Activated T-cell treated with anti-CD3 and anti-CD28 coated beads, Interleukin-2, amount 50 U/mL, for 24 hours (primary cell): Measurements from ENCODE around the gene FAM120A.

Experiments used
- DNase-seq: peaks from one replicate; pipeline ENCODE4 v3.0.0-alpha.2; 2020
- H3K27ac Mint-ChIP-seq: 2 replicates; pipeline ENCODE4 v1.8.0; 2020; ENCODE audit warnings: mild to moderate bottlenecking, mixed read lengths
- H3K27me3 Mint-ChIP-seq: 2 replicates; pipeline ENCODE4 v1.8.0; 2020; ENCODE audit warnings: mixed read lengths
- H3K36me3 Mint-ChIP-seq: 2 replicates; pipeline ENCODE4 v1.8.0; 2020; ENCODE audit warnings: low read depth, mixed read lengths
- H3K4me1 Mint-ChIP-seq: 2 replicates; pipeline ENCODE4 v1.8.0; 2020; ENCODE audit warnings: low read depth, mixed read lengths
- H3K4me3 Mint-ChIP-seq: 2 replicates; pipeline ENCODE4 v1.8.0; 2020; ENCODE audit warnings: mild to moderate bottlenecking, moderate library complexity, mixed read lengths
- H3K9me3 Mint-ChIP-seq: 2 replicates; pipeline ENCODE4 v1.8.0; 2020; ENCODE audit warnings: mixed read lengths

Gene FAM120A

GRCh38 chr9:93471124-93471523 lies 19.6 kb downstream of the FAM120A start:
- Mint-ChIP-seq H3K4me3 (no peak overlapping the region), H3K9me3 (no peaks in the 10 kb centered on the region), H3K36me3 (peaks cover 60% of the 10 kb centered on the region), H3K4me1 (peaks cover 66% of the 10 kb centered on the region), H3K27me3 (no peaks in the 10 kb centered on the region), H3K27ac (no peak overlapping the region)
- no peak for DNase-seq

GRCh38 chr9:93473411-93473810 lies 21.9 kb downstream of the FAM120A start:
- Mint-ChIP-seq H3K27ac (no peak overlapping the region), H3K9me3 (no peaks in the 10 kb centered on the region), H3K4me1 (peaks cover 60% of the 10 kb centered on the region), H3K36me3 (peaks cover 77% of the 10 kb centered on the region), H3K27me3 (no peaks in the 10 kb centered on the region), H3K4me3 (no peak overlapping the region)
- DNase-seq, result no peak

GRCh38 chr9:93475108-93475507 lies 23.6 kb downstream of the FAM120A start:
- Mint-ChIP-seq H3K4me1 (peaks cover 51% of the 10 kb centered on the region), H3K36me3 (peaks cover 89% of the 10 kb centered on the region), H3K27me3 (no peaks in the 10 kb centered on the region), H3K4me3 (no peak overlapping the region), H3K9me3 (no peaks in the 10 kb centered on the region), H3K27ac (peak overlapping the region; percentile 47)
- DNase-seq, result no peak

DNA sequence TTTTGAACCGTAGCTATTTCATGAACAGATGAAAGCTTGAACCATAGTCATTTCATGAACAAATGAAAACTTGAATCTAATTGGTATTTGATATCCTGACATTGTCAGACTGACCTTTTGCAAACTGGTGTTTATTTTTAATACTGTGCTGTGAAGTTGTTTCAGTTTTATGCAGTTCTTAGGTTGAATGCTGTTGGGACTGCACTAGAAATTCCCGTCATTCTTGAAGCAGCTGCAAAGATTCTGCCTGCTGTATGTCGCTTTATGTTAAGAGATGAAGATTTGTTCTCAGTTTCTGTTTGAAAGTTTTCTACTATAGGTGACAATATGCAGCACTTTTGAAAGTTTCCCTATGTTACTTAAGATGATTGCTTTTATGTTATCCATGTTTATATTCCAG lies 24.4 kb downstream of the FAM120A start:
- Mint-ChIP-seq H3K4me3 (no peak overlapping the region), H3K36me3 (peaks cover 89% of the 10 kb centered on the region), H3K9me3 (no peaks in the 10 kb centered on the region), H3K4me1 (peaks cover 48% of the 10 kb centered on the region), H3K27me3 (no peaks in the 10 kb centered on the region), H3K27ac (peak overlapping the region; percentile 22)
- no peak for DNase-seq

DNA sequence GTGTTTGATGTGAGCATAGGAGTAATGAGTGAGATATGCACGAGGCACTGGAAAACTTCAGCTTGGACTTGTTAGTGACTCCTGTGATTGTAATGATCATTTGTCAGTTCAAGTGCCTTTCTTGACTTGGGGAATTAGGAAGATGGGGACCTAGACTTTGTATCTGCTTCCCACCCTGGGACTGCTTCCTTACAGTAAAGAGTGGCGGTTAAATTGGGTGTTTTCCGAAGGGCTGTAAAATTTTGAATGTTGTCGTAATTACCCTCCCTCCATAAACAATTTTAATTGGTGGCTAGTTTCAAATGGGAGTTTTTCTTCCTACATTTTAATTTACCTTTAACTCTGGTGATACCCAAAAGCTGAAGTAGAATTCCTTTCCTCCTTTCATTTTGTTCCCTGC lies 25.4 kb downstream of the FAM120A start:
- no peak for DNase-seq
- Mint-ChIP-seq H3K27me3 (no peaks in the 10 kb centered on the region), H3K4me1 (peaks cover 51% of the 10 kb centered on the region), H3K4me3 (no peak overlapping the region), H3K36me3 (peaks cover 91% of the 10 kb centered on the region), H3K9me3 (no peaks in the 10 kb centered on the region), H3K27ac (peak overlapping the region; percentile 39)

DNA sequence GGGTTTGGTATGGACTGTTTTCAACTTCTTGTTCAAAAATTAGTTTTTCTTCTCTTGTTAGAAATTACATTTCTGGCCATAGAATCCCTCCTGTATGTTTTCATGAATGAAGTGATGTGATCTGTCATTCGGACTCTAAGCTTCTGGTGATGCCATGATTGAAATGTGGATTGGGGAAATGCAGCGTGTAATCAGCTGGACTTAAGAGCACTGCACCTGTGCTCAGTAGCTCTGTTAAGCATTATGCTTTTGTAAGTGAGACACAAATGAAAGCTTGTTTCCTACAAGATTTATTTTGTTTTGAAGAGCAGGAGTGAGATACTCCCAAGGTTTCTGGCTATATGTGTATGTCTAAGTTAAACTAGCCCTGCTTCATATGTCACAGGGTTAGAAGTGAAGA lies 25.9 kb downstream of the FAM120A start:
- Mint-ChIP-seq H3K27ac (peak overlapping the region; percentile 9), H3K4me1 (peaks cover 48% of the 10 kb centered on the region), H3K9me3 (no peaks in the 10 kb centered on the region), H3K27me3 (no peaks in the 10 kb centered on the region), H3K4me3 (no peak overlapping the region), H3K36me3 (peaks cover 91% of the 10 kb centered on the region)
- DNase-seq, result no peak

DNA sequence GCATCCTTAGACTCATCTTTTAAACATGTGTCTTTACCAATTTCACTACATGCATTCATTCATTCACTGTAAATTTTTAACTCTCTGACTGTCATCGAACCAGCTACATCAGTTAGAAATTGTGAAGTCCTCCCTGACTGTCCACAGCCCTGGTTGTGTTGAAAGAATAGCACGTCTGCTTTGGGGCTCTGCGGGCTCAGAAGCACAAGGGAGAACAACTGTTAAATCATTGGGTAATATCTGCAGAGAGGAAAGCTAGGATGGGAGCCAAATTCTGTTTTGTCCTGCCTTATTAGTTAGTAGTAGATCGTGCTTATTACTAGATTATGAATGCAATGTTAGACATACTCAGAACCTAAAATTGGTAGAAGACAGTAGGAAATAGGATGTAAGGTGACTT lies 28.2 kb downstream of the FAM120A start:
- Mint-ChIP-seq H3K27ac (no peak overlapping the region), H3K36me3 (peaks cover 88% of the 10 kb centered on the region), H3K9me3 (no peaks in the 10 kb centered on the region), H3K4me3 (no peak overlapping the region), H3K4me1 (peaks cover 51% of the 10 kb centered on the region), H3K27me3 (no peaks in the 10 kb centered on the region)
- no peak for DNase-seq

GRCh38 chr9:93480262-93480661 lies 28.8 kb downstream of the FAM120A start:
- no peaks in the 10 kb centered on the region for H3K27me3 Mint-ChIP-seq
- no peaks in the 10 kb centered on the region for H3K9me3 Mint-ChIP-seq
- H3K27ac Mint-ChIP-seq, result no peak overlapping the region
- H3K4me1 Mint-ChIP-seq, result peaks cover 50% of the 10 kb centered on the region
- DNase-seq, result no peak
- peaks cover 88% of the 10 kb centered on the region for H3K36me3 Mint-ChIP-seq
- H3K4me3 Mint-ChIP-seq, result no peak overlapping the region

DNA sequence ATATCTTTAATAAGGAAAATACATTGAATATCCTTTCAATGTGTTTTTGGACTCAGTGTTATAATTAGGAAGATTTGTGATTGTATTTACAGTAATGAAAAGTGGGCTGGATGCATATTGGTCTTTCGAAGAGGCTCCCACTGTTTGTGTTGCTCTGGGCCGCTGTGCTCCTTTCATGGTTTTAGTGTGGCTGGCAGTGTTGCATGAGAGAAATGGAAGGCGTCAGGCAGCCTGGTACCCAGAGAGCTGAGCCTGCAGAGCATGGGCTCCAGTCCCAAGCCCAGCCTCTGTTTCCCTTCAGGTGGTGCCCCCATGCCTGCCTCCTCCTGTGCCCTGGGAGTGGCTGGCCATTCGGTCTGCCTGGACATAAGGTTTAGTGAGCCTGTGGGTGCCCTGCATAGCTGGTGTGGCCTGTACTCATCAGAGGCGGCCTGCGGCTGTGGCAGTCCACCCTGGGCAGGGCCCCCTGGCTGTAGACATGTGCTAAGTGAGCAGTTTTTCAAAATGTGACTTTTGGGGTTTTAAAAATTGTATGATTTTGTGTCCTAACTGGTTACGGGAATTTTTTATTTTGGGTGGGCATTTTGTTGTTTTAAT lies 29.3 kb downstream of the FAM120A start:
- H3K36me3 Mint-ChIP-seq, result peaks cover 88% of the 10 kb centered on the region
- peaks cover 48% of the 10 kb centered on the region for H3K4me1 Mint-ChIP-seq
- DNase-seq, result no peak
- H3K27me3 Mint-ChIP-seq, result no peaks in the 10 kb centered on the region
- peak overlapping the region; percentile 2 for H3K27ac Mint-ChIP-seq
- H3K9me3 Mint-ChIP-seq, result no peaks in the 10 kb centered on the region
- no peak overlapping the region for H3K4me3 Mint-ChIP-seq

GRCh38 chr9:93483497-93483896 lies 32.0 kb downstream of the FAM120A start:
- Mint-ChIP-seq H3K4me1 (peaks cover 49% of the 10 kb centered on the region), H3K36me3 (peaks cover 90% of the 10 kb centered on the region), H3K27ac (no peak overlapping the region), H3K4me3 (no peak overlapping the region), H3K9me3 (no peaks in the 10 kb centered on the region), H3K27me3 (no peaks in the 10 kb centered on the region)
- DNase-seq, result no peak

DNA sequence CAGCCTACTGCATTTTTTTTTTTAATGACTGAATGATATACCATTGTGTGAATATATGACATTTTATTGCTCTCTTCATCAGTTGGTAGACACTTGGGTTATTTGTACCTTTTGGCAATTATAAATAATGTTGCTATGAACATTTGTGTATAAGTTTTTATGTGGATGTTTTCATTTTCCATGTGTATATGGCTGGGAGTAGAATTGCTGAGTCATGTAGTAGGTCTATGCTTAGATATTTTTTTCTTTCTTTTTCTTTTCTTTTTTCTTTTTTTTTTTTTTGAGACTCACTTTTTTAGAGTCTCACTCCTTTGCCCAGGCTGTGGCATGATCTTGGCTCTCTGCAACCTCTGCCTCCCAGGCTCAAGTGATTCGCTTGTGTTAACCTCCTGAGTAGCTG lies 34.8 kb downstream of the FAM120A start:
- H3K27ac Mint-ChIP-seq, result peak overlapping the region; percentile 77

GRCh38 chr9:93488244-93488643 lies 36.8 kb downstream of the FAM120A start:
- H3K4me1 Mint-ChIP-seq, result peaks cover 48% of the 10 kb centered on the region
- H3K27me3 Mint-ChIP-seq, result no peaks in the 10 kb centered on the region
- H3K4me3 Mint-ChIP-seq, result no peak overlapping the region
- H3K36me3 Mint-ChIP-seq, result peaks cover 86% of the 10 kb centered on the region
- H3K27ac Mint-ChIP-seq, result no peak overlapping the region
- H3K9me3 Mint-ChIP-seq, result no peaks in the 10 kb centered on the region
- no peak for DNase-seq

More for the DNA sequence above, 34.8 kb downstream of the FAM120A start:
- DNase-seq, result no peak
- no peaks in the 10 kb centered on the region for H3K9me3 Mint-ChIP-seq
- no peak overlapping the region for H3K4me3 Mint-ChIP-seq
- peaks cover 53% of the 10 kb centered on the region for H3K4me1 Mint-ChIP-seq
- no peaks in the 10 kb centered on the region for H3K27me3 Mint-ChIP-seq
- peaks cover 92% of the 10 kb centered on the region for H3K36me3 Mint-ChIP-seq

DNA sequence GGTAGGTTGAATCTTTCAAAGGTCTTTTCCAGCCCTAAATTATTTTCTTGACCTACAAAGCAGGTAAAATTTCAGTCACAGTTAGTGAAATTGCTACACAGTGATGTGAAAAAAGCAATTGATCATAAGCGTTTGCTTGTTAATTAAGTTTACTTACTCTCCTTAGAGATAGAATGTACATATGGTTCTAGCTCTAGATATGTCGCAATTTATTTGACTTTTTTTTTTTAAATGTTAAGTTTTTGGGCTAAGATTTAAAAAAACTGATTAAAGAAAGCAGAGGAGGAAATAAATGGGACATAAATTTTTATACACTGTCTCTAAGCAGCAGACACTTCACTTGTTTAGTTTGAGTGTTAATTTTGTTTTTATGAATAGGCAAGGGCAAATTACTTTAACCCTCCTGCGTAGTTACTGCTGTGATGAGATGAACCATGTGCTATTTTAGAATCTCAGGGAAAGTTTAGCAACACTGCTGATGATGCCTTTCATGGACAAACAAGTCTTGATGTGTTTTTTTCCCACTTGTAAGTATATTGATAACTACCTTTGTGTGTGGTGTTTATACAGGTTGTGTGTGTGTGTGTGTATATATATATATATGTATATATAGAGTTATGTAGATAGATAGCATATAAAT lies 40.2 kb downstream of the FAM120A start:
- Mint-ChIP-seq H3K4me3 (no peak overlapping the region), H3K4me1 (peaks cover 40% of the 10 kb centered on the region)

GRCh38 chr9:93492327-93492726 lies 40.8 kb downstream of the FAM120A start:
- Mint-ChIP-seq H3K9me3 (no peaks in the 10 kb centered on the region), H3K36me3 (peaks cover 92% of the 10 kb centered on the region), H3K4me3 (no peak overlapping the region), H3K27me3 (no peaks in the 10 kb centered on the region), H3K4me1 (peaks cover 37% of the 10 kb centered on the region), H3K27ac (no peak overlapping the region)
- DNase-seq, result no peak

More for the DNA sequence above, 40.2 kb downstream of the FAM120A start:
- no peak for DNase-seq
- Mint-ChIP-seq H3K9me3 (no peaks in the 10 kb centered on the region), H3K36me3 (peaks cover 91% of the 10 kb centered on the region), H3K27ac (no peak overlapping the region), H3K27me3 (no peaks in the 10 kb centered on the region)

GRCh38 chr9:93493949-93494348 lies 42.5 kb downstream of the FAM120A start:
- H3K36me3 Mint-ChIP-seq, result peaks cover 92% of the 10 kb centered on the region
- H3K27ac Mint-ChIP-seq, result no peak overlapping the region
- H3K9me3 Mint-ChIP-seq, result no peaks in the 10 kb centered on the region
- no peaks in the 10 kb centered on the region for H3K27me3 Mint-ChIP-seq
- peaks cover 27% of the 10 kb centered on the region for H3K4me1 Mint-ChIP-seq
- no peak overlapping the region for H3K4me3 Mint-ChIP-seq
- DNase-seq, result no peak
